ENCODE measurements around the gene FAM107B.

Gene FAM107B

DNA sequence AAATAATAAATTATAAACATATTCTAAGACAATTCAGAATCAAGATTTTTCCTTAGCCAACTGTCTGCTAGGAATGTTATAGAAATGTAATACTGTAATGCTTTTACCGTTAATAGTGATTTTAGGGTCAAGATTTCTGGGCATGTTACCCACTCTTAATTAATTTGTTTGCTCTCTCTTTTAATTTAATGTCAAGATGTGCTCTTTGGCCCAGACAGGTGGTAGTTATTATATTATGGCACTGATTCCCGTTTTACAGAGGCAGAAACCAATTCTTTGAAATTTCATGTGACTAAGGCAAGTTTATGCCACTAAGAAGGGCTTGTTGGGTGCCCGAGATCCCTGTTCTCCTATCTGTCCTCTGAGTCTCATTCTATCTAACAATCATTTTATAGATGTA lies 959 bp upstream of the FAM107B start:
- DNase-seq, result no peak

DNA sequence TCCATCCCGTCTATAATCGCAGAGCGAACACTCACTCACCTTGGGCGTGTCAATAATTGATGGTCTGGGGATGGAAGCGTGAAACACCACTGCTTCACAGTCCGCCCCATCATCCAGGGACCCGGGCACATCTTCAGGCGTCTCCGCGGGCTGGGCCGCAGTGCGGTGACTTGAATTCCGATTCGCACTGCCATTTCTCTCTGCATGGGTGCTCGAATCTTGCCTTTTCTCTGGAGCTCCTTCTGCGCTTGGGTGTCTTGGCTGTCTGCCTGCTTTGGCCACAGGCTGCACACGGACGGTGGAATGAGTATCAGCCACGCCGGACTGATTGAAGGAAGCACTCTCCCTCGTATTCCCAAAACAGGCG lies 500 bp downstream of the FAM107B start:
- no peak for DNase-seq

DNA sequence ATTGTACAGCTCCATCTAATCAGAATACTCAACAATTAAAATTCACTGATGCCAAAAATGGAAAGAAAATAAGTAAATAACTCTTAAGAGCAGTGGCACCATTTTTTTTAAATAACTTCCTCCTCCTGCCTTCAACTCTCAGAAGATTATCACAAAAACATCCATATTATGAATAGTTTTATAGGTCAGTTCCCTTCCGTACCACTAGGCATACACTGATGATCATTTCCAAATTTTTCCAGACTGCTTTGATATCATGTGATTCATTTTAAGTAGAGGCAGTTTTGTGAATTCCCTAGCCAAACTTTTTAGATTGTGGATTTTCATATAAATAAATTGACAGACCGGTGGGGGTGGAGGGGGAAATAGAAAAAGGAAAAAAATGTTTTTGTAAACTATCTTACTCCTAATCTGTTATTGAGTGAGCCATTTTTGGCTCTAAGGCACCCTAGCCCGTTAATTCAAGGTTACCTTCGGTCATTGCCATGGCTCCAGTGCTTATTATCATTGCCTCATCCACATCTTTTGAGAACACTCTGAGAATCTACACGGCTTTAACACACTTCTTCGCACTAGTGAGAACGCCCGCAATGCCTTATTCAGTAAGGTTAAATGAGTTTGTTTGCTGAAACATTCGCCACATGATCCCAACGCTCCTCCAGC lies 1.0 kb downstream of the FAM107B start:
- DNase-seq, result no peak

DNA sequence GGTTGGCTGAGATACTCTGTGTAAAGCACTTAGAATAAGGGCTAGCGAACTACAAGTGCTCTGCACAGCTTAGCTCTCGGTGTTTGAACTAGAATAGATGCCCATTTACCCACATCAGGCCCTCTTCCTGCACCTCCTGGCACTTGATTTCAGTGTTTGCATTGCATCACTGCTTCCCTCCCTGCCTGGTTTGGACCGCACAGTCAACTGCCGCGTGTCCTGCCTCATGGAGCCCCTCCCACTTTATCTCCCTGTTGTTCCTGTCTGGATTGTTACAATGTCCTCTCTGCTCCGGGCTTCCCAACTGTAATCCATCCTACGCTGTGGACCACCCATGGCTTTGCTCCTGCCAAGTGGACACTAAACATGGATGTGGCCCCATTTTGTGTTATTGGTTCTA lies 2.3 kb downstream of the FAM107B start:
- DNase-seq, result no peak

DNA sequence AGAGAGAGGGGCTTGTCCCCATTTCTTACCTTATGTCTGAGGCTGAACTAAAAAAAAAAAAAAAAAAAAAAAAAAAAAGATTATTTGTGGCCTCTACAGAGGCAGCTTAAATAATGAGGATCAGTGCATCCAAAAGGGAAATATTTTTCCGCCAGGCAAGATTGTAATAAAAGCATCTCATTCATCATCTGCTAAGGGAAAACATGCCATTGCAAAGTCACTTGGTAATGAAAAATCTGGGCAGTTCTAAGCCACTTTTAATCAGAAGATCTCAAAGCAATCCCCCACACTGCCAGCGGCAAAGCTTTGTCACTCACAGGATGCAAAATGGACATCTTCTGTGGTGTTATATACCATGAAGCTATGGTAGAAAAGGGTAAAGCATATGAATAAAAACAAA lies 3.8 kb downstream of the FAM107B start:
- DNase-seq, result no peak

DNA sequence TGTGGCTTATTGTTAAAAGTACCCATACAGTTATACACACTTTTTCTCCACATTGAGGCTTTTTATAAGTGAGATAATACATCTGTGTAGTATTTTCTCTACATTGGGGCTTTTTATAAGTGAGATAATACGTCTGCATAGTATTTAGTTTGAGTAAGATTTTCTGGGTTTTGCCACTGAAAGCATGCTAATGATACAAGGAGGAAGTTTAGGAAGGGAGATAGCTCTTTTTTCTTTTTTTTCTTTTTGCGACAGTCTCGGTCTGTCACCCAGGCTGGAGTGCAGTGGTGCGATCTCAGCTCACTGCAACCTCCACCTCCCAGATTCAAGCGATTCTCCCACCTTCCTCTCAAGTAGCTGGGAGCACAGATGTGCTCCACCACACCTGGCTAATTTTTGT lies 13.3 kb downstream of the FAM107B start:
- DNase-seq, result no peak

DNA sequence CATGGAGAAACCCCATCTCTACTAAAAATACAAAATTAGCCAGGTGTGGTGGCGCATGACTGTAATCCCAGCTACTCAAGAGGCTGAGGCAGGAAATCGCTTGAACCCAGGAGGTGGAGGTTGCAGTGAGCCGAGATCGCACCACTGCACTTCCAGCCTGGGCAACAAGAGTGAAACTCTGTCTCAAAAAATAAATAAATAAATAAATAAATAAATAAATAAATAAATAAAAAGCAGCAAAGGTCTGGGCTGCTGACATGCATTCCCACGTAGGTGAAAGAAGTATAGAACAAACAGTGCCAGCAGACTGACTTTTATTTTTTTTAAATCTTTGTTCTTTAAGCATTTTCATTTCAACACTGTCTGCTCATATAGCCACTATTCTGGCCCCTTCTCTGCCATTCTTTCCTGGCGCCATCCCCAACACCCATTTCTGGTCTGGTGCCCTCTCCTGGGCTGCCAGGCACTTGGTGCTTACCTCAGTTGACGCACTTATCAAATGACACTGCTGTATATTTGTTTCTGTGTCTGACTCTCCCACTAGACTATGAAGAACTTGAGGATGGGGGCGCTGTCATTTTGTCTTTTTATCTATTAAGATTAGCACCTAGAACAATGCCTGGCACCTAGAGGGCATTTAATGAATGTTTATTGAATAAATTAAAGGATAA lies 15.6 kb downstream of the FAM107B start:
- peak; percentile 17 for DNase-seq

DNA sequence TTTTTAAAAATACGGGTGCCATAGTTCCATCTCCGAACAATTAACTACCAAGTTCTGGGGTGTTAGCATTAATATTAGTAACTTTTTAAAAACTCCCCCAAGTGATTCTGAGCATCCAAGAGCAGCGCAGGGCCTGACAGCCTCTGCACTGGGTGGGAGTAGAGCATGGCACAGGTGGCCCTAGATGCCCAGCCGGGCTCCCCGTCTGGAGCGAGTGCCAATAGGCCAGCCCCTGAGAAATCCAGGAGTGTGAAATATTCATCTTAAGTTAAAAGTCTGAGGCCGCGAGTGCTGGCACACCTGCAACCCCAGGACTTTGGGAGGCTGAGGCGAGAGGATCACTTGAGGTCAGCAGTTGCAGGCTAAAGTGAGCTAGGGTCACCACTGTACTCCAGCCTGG lies 16.2 kb downstream of the FAM107B start:
- no peak for DNase-seq

DNA sequence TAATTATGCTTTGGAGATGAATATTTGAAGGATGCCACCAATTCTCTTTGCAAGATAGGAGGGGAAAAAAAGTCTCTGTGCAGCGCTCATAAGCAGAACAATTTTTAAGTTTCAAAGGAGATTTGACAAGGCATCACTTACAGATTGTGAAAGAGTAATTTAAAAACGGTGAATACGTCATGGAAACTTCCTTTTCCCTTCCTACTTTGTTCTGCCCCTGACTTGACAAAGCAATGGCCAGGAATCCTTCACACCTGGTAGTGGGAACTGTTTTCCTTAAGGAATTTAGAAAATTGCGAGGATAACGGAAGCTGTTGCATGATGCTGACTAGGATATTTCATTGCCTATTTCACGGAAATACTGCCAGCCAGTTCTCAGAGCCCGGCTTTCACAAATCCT lies 16.7 kb downstream of the FAM107B start:
- DNase-seq, result no peak

DNA sequence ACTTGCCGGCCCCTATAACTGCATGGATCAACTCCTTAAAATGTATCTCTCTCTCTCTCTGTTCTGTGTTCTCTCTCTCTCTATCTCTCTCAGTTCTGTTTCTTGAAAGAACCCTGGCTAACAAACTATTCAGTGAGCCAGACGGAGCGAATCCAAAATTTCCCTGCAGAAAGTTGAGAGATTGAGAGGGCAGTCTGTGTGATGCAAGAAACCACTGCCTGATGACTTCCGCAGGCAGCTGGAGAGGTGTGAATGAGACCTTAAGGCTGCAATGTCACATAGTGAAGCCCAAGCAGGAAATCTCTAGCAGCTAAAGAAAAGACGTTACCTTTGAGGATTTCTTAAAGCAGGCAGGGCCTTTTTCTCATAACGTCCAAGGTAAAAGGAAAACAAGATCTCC lies 17.3 kb downstream of the FAM107B start:
- DNase-seq, result peak; percentile 9

DNA sequence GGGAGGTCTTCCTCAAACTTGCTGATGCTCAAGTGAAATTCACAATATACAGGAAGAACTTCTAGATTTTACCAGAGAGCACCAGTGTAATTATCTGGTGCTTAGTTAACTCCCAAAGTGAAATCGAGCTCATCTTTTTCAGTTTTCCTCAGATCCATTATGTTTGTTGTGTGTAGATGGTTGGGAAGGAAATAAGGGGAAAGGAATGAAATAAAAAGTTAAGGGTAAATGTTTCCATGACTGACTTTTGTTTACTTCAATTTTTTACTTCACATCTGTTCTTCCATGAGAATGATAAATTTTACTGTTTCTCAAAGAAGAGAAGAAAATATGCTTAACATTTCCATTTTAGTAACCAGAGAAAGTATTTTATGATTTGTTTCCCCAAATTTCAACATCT lies 21.3 kb downstream of the FAM107B start:
- no peak for DNase-seq

DNA sequence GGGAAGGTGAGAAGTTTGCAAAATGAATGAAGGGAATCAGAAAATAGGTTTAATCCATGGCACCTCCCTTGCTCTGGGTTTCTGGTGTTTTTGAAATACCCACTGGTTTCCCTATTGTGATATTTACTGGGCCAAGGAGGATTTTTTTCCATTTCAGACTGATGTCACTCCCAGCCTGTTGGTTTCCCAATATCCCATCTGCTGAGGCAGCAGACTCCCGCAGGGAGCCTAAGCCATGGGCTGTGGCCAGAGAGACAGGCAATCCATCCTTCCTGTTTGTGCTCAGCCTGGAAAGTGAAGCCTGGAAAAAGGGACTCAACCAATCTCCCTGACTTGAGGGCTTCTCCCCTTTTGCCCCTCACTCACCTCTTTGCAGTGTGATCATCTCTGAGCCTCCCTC lies 22.8 kb downstream of the FAM107B start:
- DNase-seq, result no peak

DNA sequence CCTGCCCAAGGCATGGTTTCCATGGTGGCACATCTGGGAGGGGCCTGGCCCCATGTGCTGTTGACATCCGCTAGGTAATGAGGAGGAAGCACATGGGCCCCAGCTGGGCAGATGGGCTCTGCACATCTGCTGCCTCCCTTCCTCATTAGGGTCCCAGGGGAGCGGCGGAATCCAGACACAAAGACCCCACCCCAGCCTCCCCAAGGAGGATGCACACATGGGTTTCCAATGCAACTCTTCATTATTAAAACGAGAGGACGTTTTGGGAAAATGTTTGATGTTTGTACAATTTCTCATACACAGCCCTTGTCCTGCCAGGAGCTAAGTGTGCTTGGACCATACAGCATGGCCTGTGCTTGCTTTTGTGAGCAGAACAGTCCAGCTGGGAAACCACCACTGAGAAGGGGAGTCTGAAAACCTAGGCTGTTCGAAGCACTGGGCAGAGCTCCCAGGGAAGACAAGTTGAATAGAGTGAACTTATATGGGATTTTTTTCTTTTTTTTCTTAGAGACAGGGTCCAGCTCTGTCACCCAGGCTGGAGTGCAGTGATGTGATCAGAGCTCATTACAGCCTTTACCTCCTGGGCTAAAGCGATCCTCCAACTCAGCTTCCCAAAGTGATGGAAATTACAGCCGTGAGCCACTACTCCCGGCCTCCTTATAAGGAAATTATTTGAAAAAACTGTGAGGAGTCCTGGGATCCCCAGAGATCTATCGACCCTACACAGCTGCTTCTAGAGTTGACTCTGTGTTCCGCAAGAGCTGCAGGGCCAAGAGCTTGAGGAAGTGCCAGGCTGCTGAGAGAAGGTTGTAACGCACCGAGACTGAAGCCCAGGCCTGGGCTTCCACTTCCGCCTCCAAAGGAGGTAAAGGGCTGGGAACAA lies 23.4 kb downstream of the FAM107B start:
- no peak for DNase-seq

DNA sequence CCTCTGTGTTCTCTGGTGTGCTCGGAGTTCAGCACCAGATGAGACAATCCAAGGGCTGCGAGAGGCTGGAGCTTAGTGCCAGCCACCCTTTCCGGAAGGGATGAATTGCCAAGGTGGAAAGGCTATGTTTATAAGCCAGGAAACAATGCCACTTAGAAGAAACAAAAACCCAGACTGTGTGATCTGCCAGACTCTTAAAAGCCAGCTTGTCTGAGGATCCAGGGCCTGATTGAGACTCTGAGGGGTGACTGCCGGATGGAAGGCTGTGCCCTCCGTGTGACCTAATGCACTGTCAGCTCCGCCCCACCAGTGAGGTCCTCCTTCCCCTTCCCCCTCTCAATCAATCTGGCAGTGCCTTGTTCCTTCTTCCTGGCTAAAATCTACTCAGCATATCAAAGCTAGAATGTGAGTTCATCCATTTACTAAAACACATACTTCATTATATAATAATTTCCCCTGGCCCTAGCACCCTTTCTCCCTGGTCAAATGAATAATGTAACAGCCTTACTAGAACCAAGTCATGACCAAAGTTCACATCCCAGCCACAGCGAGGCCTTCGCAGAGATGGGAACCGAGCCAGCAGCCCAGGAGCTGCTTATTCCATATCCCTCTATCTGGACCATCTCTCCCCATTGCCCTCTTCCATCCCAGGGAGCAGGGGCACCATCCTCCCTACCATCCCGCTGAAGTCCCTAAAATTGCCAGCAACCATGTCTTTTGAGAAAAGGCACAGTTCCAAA lies 25.5 kb downstream of the FAM107B start:
- no peak for DNase-seq

DNA sequence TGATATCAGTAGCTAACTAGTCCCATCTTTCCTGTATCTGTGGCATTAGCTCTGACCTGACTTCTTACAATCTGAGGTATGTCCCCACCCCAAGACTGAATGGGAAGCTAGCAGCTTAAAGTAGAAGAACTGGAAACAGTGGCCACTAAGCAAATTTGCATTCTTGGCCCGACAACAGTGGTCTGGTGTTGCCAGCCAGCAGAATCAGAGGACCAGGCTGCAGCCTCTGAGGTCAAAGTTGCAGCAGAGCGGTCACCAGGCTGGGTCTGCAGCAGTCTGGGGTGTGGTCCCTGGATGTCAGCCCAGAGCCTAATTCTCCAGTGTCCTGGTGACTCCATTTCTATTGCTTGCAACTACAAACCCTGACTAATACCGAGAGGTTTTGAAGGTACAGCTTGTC lies 26.3 kb downstream of the FAM107B start:
- DNase-seq, result no peak

DNA sequence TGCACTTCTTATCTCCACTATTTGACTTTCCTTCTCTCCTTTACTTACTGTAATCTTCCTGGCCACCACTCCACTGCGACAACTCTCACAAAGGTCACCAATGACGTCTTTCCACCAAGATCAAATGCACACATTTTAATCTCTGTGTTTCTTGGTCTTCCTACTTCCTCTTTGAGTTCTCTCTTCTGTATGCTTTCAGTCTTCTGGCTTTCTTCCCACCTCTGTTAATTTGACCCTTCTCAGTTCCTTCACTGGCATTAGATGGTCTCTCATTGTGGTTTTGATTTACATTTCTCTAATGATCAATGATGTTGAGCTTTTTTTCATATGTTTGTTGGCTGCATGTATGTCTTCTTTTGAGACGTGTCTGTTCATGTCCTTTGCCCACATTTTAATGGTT lies 31.9 kb downstream of the FAM107B start:
- no peak for DNase-seq

DNA sequence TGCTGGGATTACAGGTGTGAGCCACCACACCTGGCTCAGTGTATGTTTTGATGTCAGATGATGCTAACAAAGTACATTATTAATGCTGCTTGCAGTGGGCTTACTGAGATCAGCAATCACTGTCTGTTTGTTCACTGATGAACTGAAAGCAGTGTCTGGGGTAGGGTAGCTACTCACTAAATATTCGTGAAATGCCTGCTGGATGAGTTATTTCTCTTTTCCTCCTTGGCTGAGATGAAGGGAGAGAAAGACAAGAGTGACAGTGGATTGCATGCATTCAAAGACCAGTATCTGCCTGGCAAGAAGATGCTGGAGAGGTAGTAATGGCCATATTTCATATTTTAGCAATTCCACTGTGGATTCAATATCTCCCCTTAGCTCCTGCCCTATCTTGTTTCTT lies 32.3 kb downstream of the FAM107B start:
- no peak for DNase-seq

DNA sequence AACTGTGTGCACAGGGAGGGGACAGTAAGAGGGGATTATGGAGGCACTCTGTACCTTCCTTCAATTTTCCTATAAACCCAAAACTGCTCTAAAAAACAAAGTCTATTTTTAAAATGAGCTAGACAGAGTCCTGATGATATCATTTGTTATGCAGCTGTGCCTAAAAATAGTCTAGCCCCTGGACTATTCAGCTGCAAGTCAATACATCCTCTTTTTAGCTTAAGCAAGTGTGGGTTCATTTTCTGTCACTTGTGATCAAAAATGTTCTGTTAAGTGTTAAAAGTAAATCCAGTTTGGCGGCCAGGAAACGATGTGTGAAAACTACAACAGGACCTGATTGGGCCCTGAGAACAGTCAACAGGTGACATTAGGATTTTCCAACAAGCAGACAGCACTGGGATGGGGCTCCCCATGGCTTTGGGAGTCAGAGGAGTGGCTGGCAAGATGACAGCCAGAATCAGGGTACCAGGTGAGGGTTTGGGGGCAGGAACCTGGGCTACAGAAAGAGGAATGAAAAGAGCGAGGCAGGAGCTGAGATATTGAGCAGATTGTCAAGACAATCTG lies 33.9 kb downstream of the FAM107B start:
- DNase-seq, result no peak

DNA sequence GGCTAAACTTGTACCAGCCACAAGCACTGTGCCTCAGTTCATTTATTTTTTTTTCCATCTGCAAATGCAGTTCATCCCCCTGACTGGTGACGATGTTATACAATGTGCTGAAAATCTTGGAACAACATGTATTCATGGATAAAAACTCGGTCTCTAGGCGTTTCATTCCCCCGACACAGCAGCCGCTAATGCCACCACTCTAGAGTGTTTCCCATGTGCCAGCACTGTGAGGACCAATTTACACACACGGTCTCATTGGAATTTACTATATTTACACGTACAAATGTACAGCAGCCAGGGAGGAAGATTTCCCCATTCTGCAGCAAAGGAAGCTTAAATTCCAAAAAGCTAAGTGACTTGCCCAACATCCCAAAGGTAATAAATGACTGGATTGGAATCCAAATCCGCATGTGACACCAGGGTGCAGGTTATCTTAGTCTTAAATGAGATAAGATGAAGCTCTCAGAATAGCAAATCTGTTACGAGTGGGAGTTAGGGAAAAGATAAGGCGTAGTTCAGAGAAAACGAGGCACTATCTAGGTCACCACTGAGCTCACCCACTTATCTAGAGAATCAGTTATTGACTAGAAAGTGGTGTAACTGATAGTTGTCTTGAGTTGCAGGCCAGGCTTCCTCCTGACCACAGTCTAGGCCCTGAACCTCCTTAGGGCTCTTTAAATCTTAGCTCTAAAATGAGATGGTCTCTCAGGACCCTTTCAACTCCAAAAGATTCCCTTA lies 36.7 kb downstream of the FAM107B start:
- DNase-seq, result no peak

DNA sequence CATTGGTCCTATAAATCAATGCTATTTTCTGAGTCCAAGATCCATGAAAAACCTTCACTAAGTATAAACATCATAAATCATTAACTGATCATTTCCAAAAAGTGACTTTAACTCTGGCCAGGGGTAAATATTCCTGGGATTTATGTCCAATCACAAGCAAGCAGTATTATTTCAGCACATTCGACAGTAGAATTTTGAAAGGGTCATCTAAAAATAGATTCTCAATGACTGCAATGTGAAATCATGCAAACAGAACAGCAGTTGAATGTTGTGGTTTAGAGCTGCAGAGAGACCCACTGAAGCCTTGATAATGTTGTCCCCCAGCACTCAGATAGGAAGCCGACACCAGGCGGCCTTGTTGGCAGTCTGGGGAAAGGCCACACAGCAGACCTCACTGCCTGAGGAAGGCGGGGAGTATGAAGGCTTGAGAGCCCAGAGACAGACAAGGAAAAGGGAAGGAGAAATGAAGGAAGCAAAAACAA lies 38.1 kb downstream of the FAM107B start:
- no peak for DNase-seq

DNA sequence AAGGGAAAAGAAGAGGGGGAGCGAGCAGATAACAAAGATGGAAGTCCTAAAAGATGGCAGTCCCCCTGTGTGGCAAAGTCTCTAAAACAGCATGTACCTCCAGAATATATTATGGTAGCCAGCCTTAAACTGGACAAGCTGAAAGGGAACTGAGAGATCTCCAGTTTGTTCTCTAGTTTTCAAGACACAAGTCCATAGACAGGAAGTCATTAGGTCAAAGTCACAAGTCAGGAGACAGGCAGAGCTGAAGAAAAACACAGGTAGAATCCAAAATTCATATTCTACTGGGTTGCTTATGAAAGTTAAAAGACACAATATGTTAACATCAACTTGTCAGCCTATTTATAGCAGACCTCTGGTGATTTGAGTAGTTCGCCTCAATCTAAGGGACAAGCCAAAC lies 38.7 kb downstream of the FAM107B start:
- no peak for DNase-seq

DNA sequence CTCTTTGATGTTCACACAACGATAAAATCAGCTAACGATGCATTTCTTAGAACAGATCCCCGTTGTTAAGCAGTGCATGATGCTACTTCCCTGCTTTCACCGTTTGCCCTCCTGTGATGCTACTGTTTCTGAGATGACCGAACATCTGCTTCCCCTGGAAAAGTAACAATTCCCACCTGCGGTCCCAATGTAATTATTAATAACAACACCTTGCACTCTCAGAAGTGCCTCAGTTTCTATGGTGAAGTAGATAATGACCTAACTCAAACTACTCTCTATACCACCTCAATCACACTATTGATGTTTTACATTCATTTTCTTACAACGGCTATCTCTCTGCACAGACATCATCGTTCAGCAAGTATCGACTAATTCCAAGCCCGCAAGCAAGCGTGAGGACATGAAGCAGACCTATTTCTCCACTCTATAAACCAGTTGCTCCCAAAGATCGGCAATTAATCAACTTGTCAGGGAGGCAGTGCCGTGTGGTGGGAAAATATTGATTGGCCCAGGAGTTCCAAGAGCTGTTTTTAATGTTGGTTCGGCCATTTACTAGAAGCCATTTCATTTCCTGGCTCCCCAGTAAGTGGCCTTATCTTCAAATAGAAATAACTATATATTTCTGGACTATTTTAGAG lies 42.7 kb downstream of the FAM107B start:
- DNase-seq, result no peak
